AG04449 (cell line): Measurements from ENCODE around the gene RUNX2.
"Not testable (repeated sequence)": the region's sequence is repeated elsewhere in the genome, so short reads cannot be mapped to it uniquely, and the experiment has no call there.

Experiments used
- CTCF ChIA-PET: fragments of 350-600 bp; formaldehyde crosslinking; extraction: SDS; loops from one replicate; lab custom pipeline; 2021; ENCODE audit warnings: antibody characterized with exemption; lab: Yijun Ruan, JAX
- POLR2A ChIA-PET: fragments of 400-600, 350-600 bp; formaldehyde crosslinking; extraction: SDS; loops from one replicate; lab custom pipeline; 2020; ENCODE audit warnings: antibody characterized with exemption, inconsistent platforms; lab: Yijun Ruan, JAX
- DNase-seq: peaks from one replicate; pipeline ENCODE4 v3.0.0-alpha.2; 2010; ENCODE audit warnings: low read depth, low spot score
- H3K4me3 ChIP-seq: 2 replicates; pipeline ENCODE4 v1.5.1; 2011; ENCODE audit warnings: low read depth, mild to moderate bottlenecking, control low read depth, low read length
- TF ChIP-seq, protein P1 (sequence below): IDR thresholded peaks from one replicate; pipeline ENCODE4 v1.5.1; 2011; ENCODE audit warnings: mild to moderate bottlenecking, moderate library complexity, low read length, control low read depth, inconsistent platforms; ENCODE audit not compliant: insufficient read depth; ENCODE audit errors: missing control alignments

Gene RUNX2

DNA sequence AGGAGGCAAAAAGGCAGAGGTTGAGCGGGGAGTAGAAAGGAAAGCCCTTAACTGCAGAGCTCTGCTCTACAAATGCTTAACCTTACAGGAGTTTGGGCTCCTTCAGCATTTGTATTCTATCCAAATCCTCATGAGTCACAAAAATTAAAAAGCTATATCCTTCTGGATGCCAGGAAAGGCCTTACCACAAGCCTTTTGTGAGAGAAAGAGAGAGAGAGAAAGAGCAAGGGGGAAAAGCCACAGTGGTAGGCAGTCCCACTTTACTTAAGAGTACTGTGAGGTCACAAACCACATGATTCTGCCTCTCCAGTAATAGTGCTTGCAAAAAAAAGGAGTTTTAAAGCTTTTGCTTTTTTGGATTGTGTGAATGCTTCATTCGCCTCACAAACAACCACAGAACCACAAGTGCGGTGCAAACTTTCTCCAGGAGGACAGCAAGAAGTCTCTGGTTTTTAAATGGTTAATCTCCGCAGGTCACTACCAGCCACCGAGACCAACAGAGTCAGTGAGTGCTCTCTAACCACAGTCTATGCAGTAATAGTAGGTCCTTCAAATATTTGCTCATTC is at the start of gene RUNX2:
RUNX2 (plus strand) TSS at position 375 of the 567 bp plus-strand sequence. CDS start 397 bp downstream, outside the sequence.
- peak within 1 kb of the TSS; percentile 23 for H3K4me3 ChIP-seq
- peak; percentile 71 for DNase-seq
- CTCF ChIA-PET: interaction anchor here (1.0 to 1.3 kb wide), 2 partner anchors 387 to 673 kb away, joined by 4 read pairs; no protein-coding TSS in a partner anchor
- TF ChIP-seq, protein P1, sequence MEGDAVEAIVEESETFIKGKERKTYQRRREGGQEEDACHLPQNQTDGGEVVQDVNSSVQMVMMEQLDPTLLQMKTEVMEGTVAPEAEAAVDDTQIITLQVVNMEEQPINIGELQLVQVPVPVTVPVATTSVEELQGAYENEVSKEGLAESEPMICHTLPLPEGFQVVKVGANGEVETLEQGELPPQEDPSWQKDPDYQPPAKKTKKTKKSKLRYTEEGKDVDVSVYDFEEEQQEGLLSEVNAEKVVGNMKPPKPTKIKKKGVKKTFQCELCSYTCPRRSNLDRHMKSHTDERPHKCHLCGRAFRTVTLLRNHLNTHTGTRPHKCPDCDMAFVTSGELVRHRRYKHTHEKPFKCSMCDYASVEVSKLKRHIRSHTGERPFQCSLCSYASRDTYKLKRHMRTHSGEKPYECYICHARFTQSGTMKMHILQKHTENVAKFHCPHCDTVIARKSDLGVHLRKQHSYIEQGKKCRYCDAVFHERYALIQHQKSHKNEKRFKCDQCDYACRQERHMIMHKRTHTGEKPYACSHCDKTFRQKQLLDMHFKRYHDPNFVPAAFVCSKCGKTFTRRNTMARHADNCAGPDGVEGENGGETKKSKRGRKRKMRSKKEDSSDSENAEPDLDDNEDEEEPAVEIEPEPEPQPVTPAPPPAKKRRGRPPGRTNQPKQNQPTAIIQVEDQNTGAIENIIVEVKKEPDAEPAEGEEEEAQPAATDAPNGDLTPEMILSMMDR: no peak
- POLR2A ChIA-PET: interaction anchor here (0.7 kb wide), 1 partner anchor 49 kb away, joined by 3 read pairs; no protein-coding TSS in a partner anchor

DNA sequence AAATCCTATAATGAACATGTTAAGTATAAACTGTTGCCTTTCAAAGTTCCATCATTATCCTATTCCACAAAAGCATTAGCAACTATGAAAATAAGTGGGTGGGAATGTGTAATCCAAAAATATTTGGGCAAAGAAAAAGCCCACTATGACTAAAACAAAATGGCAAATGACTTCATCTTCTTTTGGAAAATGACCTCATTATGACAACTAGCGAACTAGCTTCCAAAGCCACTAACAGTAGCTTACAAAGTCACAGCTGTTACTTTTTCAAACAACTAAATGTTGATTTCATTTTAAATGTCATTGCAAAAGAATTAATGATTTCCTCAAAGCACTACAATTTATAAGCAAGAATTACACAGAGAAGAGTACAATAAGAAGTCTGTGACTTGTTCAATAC is 49.8 kb upstream of the RUNX2 start:
- DNase-seq: no peak
- H3K4me3 ChIP-seq: no peak overlapping the region
- POLR2A ChIA-PET: no interaction called here
- CTCF ChIA-PET: no interaction called here
- TF ChIP-seq, protein P1: no peak

DNA sequence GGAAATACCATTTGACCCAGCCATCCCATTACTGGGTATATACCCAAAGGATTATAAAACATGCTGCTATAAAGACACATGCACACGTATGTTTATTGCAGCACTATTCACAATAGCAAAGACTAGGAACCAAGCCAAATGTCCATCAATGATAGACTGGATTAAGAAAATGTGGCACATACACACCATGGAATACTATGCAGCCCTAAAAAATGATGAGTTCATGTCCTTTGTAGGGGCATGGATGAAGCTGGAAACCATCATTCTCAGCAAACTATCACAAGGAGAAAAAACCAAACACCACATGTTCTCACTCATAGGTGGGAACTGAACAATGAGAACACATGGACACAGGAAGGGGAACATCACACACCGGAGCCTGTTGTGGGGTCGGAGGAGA is 41.4 kb upstream of the RUNX2 start:
- CTCF ChIA-PET, DNase-seq, H3K4me3 ChIP-seq, POLR2A ChIA-PET: not testable (repeated sequence)

GRCh38 chr6:45289751-45290514 is 38.2 kb upstream of the RUNX2 start:
- POLR2A ChIA-PET: no interaction called here
- CTCF ChIA-PET: no interaction called here
- TF ChIP-seq, protein P1: no peak
- H3K4me3 ChIP-seq: no peak overlapping the region
- no peak for DNase-seq

- ChIA-PET CTCF (no interaction called here), POLR2A (no interaction called here)
- TF ChIP-seq, protein P1: no peak
- H3K4me3 ChIP-seq: no peak overlapping the region
- DNase-seq: no peak
These were observed 34.8 kb upstream of the RUNX2 start for GRCh38 chr6:45293306-45293705.

GRCh38 chr6:45294065-45294701 is 33.9 kb upstream of the RUNX2 start:
- DNase-seq, H3K4me3 ChIP-seq, CTCF ChIA-PET, POLR2A ChIA-PET: not testable (repeated sequence)

DNA sequence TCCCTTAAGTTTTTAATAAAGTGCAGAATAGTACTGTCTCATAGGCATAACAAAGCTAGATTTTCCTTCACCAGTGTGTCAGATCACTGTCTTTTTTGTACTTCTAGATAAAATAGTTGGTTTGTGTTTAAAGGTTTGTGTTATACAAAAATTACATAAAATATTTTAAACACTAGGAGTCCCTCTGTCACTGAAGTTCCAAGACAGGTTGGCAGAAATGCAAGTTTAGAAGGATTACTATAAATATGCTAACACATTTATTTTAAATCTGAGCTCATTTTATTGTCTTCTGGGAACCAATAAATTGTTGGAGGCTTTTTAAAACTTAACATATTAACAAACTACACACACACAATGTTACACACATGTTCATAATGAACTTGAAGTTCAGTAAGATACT is 30.8 kb upstream of the RUNX2 start:
- H3K4me3 ChIP-seq: no peak overlapping the region
- POLR2A ChIA-PET: no interaction called here
- CTCF ChIA-PET: interaction anchor here (0.6 kb wide), 1 partner anchor 78 kb away, joined by 3 read pairs; no protein-coding TSS in a partner anchor
- TF ChIP-seq, protein P1: no peak
- DNase-seq: no peak
